ENCODE results near the gene SYNJ1. TPM values are rescaled to one million over a fixed set of nuclear protein-coding genes. Genes with fewer than 3 reads are reported as not detected.
"Not testable (repeated sequence)": the region's sequence is repeated elsewhere in the genome, so short reads cannot be mapped to it uniquely, and the experiment has no call there.

SYNJ1 gene
- total and polyA plus RNA-seq, 10 of the 15 experiments (the other 5 are each of a cell fraction or from before 2014, with no cell fraction given), result 1.2 to 7.0 (median 3.5) TPM

DNA sequence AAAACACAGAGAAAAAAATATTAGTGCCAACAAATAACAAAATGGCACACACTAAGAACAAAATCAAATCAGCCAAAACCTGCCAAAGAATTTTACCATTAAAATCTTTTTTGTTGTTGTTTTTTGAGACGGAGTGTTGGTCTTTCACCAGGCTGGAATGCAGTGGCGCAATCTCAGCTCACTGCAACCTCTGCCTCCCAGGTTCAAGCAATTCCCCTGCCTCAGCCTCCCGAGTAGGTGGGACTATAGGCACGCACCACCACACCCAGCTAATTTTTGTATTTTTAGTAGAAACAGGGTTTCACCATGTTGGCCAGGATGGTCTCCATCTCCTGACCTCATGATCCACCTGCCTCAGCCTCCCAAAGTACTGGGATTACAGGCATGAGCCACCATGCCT is 8.3 kb upstream of the SYNJ1 start:
- POLR2A ChIA-PET; SMC1A ChIA-PET (ENCODE audit: uncharacterized antibody, unreplicated experiment); H3K9ac ChIP-seq (ENCODE audit: control insufficient read depth, insufficient read depth, low read length); H3K27me3 ChIP-seq (replicated peaks in 1 of 2; ENCODE audit: control insufficient read depth in 2 of 2, insufficient read depth in 2 of 2, low read length in 1 of 2); BruUV-seq (replicated peaks); H3K4me3 ChIP-seq; in situ Hi-C loops (cut with MboI); DNase-seq (ENCODE audit: low read depth, low spot score); H3K4me1 ChIP-seq (ENCODE audit: control insufficient read depth, insufficient read depth, low read length); ATAC-seq; H3K27ac ChIP-seq (ENCODE audit: control insufficient read depth, insufficient read depth); FAIRE-seq; H3K9me3 ChIP-seq (replicated peaks; ENCODE audit: control insufficient read depth, insufficient read depth, low read length); intact Hi-C loops (cut with micrococcal nuclease; ENCODE audit: unreplicated experiment); H3K79me2 ChIP-seq (ENCODE audit: control insufficient read depth, insufficient read depth, low read length); H3K4me2 ChIP-seq (ENCODE audit: control insufficient read depth, insufficient read depth); RAD21 ChIA-PET (ENCODE audit: unreplicated experiment); H4K20me1 ChIP-seq (ENCODE audit: control insufficient read depth, insufficient read depth); H2AFZ ChIP-seq (ENCODE audit: control insufficient read depth, low read depth, low read length): not testable (repeated sequence)
- peaks cover 0 to 21% of the 10 kb centered on the region in 2 experiments for H3K36me3 ChIP-seq (ENCODE audit: control insufficient read depth in 2 of 2, insufficient read depth in 2 of 2, low read length in 1 of 2)
- CTCF ChIA-PET, result interaction anchor here (0.7 kb wide), 1 partner anchor 12 kb away, joined by 3 read pairs; no protein-coding TSS in a partner anchor
- 95% methylated on average over 4 of the region's 4 CpGs for WGBS (ENCODE audit: insufficient coverage, insufficient replicate concordance, low lambda C conversion rate, missing lambda C conversion rate)

DNA sequence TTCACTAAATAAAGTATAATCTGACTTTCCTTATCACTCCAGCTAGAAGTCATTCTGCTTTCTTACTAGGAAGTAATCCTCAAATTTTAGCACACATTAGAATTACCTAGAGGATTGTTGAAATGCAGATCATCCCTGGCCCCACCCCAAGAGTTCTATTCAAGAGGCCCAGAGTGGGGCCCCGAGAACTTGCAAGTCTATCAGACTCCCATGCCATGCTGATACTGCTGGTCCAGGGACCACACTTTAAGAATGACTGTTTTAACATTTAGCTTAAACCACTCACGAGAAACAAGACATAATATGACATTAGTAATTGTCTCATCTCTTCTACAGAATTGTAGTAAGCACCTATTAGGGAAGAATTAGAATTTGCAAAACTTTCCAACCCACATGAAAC is 7.7 kb upstream of the SYNJ1 start:
- ChIA-PET RAD21 (ENCODE audit: unreplicated experiment) (no interaction called here), POLR2A (interaction anchor here (1.0 kb wide), 1 partner anchor 42 kb away, joined by 4 read pairs; no protein-coding TSS in a partner anchor), SMC1A (ENCODE audit: uncharacterized antibody, unreplicated experiment) (interaction anchor here (1.0 kb wide), 1 partner anchor 81 kb away, joined by 3 read pairs; no protein-coding TSS in a partner anchor), CTCF (interaction anchor here (0.7 kb wide), 1 partner anchor 12 kb away, joined by 3 read pairs; no protein-coding TSS in a partner anchor)
- H3K27ac ChIP-seq (ENCODE audit: control insufficient read depth, insufficient read depth), result no peak overlapping the region
- no peak overlapping the region for H2AFZ ChIP-seq (ENCODE audit: control insufficient read depth, low read depth, low read length)
- DNase-seq (ENCODE audit: low read depth, low spot score) (no peak), FAIRE-seq (no peak), ATAC-seq (no peak)
- no peaks in the 10 kb centered on the region for H3K79me2 ChIP-seq (ENCODE audit: control insufficient read depth, insufficient read depth, low read length)
- no peaks in the 10 kb centered on the region for H3K27me3 ChIP-seq (replicated peaks in 1 of 2; ENCODE audit: control insufficient read depth in 2 of 2, insufficient read depth in 2 of 2, low read length in 1 of 2)
- no peak overlapping the region for H3K4me2 ChIP-seq (ENCODE audit: control insufficient read depth, insufficient read depth)
- intact Hi-C loops (cut with micrococcal nuclease; ENCODE audit: unreplicated experiment), result no loop called here
- BruUV-seq (replicated peaks), result no TSS peak
- H3K4me3 ChIP-seq, result no peak overlapping the region
- peaks cover 0 to 21% of the 10 kb centered on the region in 2 experiments; a peak in 3 of 4 replicates for H3K36me3 ChIP-seq (ENCODE audit: control insufficient read depth in 2 of 2, insufficient read depth in 2 of 2, low read length in 1 of 2)
- no peaks in the 10 kb centered on the region for H3K9me3 ChIP-seq (replicated peaks; ENCODE audit: control insufficient read depth, insufficient read depth, low read length)
- in situ Hi-C loops (cut with MboI), result no loop called here
- H4K20me1 ChIP-seq (ENCODE audit: control insufficient read depth, insufficient read depth), result no peaks in the 10 kb centered on the region
- H3K9ac ChIP-seq (ENCODE audit: control insufficient read depth, insufficient read depth, low read length), result no peak overlapping the region
- 100% methylated on average over 2 of the region's 2 CpGs for WGBS (ENCODE audit: insufficient coverage, insufficient replicate concordance, low lambda C conversion rate, missing lambda C conversion rate)
- no peaks in the 10 kb centered on the region for H3K4me1 ChIP-seq (ENCODE audit: control insufficient read depth, insufficient read depth, low read length)
- TF ChIP-seq HDAC2 (IDR thresholded peaks at IDR 0.05) (no peak), RAD51 (IDR thresholded peaks at IDR 0.05) (no peak), ZSCAN29 (IDR thresholded peaks at IDR 0.05) (no peak), IKZF1 (conservative IDR thresholded peaks at IDR 0.05) (no peak), JUNB (IDR thresholded peaks at IDR 0.05) (no peak), CEBPB (IDR thresholded peaks at IDR 0.05; ENCODE audit: borderline replicate concordance in 1 of 2, low read depth in 2 of 2, low read length in 2 of 2) (no peak)
- TF ChIP-seq, protein P1, sequence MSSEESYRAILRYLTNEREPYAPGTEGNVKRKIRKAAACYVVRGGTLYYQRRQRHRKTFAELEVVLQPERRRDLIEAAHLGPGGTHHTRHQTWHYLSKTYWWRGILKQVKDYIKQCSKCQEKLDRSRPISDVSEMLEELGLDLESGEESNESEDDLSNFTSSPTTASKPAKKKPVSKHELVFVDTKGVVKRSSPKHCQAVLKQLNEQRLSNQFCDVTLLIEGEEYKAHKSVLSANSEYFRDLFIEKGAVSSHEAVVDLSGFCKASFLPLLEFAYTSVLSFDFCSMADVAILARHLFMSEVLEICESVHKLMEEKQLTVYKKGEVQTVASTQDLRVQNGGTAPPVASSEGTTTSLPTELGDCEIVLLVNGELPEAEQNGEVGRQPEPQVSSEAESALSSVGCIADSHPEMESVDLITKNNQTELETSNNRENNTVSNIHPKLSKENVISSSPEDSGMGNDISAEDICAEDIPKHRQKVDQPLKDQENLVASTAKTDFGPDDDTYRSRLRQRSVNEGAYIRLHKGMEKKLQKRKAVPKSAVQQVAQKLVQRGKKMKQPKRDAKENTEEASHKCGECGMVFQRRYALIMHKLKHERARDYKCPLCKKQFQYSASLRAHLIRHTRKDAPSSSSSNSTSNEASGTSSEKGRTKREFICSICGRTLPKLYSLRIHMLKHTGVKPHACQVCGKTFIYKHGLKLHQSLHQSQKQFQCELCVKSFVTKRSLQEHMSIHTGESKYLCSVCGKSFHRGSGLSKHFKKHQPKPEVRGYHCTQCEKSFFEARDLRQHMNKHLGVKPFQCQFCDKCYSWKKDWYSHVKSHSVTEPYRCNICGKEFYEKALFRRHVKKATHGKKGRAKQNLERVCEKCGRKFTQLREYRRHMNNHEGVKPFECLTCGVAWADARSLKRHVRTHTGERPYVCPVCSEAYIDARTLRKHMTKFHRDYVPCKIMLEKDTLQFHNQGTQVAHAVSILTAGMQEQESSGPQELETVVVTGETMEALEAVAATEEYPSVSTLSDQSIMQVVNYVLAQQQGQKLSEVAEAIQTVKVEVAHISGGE (CRISPR knock-in tag; IDR thresholded peaks at IDR 0.05), result no peak
- TF ChIP-seq, protein P2, sequence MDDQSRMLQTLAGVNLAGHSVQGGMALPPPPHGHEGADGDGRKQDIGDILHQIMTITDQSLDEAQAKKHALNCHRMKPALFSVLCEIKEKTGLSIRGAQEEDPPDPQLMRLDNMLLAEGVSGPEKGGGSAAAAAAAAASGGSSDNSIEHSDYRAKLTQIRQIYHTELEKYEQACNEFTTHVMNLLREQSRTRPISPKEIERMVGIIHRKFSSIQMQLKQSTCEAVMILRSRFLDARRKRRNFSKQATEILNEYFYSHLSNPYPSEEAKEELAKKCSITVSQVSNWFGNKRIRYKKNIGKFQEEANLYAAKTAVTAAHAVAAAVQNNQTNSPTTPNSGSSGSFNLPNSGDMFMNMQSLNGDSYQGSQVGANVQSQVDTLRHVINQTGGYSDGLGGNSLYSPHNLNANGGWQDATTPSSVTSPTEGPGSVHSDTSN (IDR thresholded peaks at IDR 0.05; ENCODE audit: insufficient replicate concordance, low read depth, low read length), result no peak
- TF ChIP-seq, protein P3, sequence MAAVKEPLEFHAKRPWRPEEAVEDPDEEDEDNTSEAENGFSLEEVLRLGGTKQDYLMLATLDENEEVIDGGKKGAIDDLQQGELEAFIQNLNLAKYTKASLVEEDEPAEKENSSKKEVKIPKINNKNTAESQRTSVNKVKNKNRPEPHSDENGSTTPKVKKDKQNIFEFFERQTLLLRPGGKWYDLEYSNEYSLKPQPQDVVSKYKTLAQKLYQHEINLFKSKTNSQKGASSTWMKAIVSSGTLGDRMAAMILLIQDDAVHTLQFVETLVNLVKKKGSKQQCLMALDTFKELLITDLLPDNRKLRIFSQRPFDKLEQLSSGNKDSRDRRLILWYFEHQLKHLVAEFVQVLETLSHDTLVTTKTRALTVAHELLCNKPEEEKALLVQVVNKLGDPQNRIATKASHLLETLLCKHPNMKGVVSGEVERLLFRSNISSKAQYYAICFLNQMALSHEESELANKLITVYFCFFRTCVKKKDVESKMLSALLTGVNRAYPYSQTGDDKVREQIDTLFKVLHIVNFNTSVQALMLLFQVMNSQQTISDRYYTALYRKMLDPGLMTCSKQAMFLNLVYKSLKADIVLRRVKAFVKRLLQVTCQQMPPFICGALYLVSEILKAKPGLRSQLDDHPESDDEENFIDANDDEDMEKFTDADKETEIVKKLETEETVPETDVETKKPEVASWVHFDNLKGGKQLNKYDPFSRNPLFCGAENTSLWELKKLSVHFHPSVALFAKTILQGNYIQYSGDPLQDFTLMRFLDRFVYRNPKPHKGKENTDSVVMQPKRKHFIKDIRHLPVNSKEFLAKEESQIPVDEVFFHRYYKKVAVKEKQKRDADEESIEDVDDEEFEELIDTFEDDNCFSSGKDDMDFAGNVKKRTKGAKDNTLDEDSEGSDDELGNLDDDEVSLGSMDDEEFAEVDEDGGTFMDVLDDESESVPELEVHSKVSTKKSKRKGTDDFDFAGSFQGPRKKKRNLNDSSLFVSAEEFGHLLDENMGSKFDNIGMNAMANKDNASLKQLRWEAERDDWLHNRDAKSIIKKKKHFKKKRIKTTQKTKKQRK (IDR thresholded peaks at IDR 0.05; ENCODE audit: low read depth, low read length), result no peak
